Renal cortical epithelial cell (primary cell): Measurements from ENCODE around the gene ANGEL1. TPM values are rescaled to one million over a fixed set of nuclear protein-coding genes. Genes with fewer than 3 reads are reported as not detected.

Experiments used
- DNase-seq: peaks from one replicate; pipeline ENCODE4 v3.0.0-alpha.2; 2011; ENCODE audit warnings: low read depth
- total RNA-seq: library from RNA; depleted of rRNA; stranded (reverse); fragments of >200 nt; gene quantifications from 2 replicates; pipeline ENCODE4 v1.2.3, GENCODE V29; 2014

ANGEL1 gene
- total RNA-seq, 1 donor from 2014 or later = 11.1 TPM

DNA sequence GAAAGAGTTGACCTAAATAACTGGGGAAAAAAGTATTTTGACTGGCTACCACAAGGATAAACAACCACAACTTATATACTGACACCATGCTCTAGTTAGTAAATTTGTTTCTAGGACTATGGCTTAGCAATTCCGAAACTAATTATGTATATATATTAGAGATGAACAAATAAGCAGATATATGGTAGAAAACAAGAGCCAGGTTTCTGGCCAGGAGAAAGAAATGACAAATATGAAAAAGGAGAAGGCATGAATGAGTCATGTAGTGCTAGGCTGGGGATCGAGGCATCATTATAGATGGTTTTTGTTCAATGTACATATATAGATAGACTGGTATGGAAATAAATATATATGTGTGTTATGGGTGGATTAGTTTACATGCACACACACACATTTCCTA lies 8.0 kb upstream of the ANGEL1 start:
- DNase-seq = no peak

DNA sequence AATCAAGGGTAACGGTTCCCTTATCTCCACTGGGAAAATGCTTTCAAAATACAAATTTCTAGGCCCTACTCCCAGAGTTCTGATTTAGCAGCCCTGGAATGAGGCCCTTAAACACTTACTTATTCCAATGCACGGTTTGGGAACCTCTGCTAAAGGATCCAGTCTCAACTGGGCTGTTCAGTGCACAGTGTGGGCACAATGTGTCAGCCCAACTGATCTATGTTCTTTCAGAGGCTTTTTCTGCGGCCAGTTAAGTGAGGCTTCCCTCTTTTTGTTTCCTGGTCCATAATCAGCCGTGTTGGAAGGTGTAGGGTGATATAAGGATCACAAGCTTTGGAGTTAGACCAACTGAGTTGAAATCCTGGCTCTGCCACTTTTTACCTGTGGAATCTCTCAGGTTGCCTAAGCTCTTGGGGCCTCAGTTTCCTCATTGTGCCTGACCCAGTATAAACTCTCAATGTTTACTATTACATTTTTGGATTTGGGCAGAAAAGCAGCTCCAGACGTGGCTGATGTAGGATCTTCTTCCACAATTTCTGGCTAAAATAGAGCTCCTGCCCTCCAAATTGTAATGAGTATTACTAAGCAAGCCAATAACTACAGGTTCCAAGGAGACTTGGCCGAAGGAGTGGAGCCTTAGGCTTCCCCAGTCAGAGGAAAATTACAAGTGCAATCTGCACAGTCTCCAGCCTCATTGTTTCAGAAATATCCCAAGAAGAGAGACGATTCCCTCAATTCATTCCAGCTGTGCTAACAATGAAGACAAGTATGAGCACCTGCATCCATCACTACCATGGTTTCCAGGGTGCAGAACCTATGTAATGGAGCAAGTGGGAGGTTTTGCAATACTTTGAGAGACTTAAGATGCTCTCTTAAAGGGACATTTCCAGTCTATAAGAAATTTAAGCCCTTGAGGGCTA lies 2.3 kb upstream of the ANGEL1 start:
- DNase-seq = no peak

DNA sequence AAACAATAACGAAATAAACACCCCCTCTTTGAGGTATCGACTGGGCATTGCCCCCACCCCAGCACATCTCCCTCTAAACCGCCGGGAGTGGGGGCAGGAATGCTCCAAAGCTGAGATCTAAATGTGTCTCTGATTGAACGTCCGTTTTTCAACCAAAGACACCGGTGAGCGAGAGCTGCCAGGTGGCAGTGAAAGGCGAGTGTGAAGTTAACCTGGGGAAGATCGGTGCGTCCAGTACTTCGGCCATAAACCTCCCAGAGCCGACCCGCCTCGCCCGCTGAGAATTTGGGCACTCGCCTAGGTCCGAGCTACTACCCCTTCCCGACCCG lies 625 bp downstream of the ANGEL1 start:
- DNase-seq = no peak

DNA sequence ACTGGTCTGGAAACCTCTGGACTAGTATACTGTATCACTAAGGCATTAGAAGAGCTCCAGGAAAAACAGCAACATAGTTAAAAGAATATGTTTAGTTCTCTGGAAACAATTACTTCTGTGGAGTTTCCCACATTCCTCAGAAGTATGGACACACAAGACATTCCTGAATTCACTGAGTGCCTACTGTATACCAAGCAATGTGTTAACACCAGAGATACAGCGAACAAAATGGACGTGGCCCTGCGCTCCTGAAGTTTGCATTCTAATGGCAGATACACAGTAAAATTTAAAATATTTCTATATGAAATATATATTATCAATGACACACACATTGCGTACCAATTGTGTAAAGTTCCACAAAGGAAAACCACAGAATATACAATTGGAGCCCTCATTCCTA lies 1.1 kb downstream of the ANGEL1 start:
- peak; percentile 56 for DNase-seq

DNA sequence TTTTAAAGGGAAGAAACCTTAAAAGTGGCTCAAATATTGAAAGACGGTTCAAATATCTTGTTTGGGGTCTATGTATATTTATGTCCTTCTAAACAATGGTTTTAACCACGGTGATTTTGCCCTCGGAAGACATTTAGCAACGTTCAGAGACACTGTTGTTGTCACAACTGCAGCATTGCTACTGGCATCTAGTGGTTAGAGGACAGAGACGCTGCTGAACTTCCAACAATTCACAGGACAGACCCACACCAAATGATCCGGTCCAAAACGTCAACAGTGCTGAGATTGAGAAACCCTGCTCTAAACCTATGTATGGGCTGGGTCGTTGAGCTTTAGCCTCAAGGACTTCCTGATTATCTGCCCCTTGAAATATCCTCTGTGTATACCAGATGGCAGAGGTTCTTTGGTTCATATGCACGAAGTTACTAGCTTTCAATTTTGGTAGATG lies 1.7 kb downstream of the ANGEL1 start:
- DNase-seq = peak; percentile 39

DNA sequence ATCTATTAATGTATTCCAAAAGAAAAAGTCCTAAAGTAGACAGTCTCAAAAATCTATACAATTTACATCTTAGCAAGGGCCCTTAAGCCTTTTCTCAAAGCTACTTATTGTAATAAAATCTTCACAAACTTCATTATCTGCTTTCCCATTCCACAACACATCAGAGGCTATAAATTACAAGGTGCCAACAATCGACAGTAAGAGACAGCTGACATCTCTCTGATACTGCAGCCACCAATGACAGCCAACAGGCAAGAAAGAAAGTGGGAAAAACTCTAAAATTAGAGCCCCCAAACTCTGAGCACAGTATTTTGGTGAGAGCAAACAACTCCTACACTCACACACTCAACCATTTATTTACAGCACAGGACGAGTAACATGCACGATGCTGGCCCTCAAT lies 2.2 kb downstream of the ANGEL1 start:
- no peak for DNase-seq

DNA sequence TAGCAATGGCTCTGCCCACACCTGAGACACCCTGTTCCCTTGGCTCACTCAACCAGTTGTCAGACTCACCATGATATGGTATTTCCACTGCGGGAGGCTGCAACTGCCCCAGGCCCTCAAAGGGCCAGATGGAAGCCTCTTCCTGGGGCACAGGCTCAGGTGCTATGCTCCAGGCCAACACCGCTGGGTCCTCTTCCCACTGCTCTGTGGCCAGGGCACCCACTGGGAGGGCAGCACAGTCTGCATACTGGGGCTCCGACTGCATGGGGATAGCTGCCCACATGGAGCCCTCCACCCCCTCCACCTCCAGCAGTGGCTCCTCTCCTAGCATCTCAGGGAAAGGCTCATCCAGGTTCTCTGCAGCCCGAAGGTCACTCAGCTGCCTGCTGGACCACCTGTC lies 3.7 kb downstream of the ANGEL1 start:
- DNase-seq = no peak

DNA sequence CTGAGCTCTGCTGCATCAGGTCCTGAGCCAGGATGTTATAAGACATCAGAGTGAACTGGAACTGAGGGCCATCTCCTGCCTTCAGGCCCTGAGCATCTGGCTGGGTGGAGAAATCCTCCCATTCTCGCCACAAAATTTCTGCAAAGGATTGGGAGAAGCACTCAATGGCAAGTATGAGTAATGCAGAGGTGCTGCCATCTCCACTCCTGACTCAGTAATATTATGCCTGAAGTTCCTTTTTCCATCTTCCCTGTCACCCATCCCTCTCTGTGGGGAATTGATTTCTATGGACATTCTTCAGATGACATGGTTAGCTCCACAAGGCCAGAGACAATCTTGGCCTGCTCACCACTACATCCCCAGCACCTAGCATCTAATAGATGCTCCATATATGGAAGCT lies 4.7 kb downstream of the ANGEL1 start:
- DNase-seq = no peak

DNA sequence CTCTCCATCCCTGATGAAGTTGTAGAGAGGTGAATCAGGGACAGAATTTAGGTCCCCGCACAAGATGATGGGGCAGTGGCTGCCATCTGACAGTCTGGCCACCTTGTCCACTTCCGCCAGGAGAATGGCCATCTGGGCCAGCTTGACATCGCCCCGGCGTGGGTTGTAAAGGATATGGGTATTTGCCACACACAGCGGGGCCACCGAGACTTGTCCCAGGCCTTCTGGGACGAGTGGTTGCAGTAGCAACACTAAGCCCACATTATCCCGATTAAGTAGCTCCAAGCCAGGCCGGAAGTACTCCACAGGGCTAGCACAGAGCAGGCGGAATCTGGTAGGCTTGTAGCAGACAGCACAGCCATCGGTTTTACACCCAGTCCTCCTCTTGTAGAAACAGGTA lies 6.2 kb downstream of the ANGEL1 start:
- DNase-seq = no peak

DNA sequence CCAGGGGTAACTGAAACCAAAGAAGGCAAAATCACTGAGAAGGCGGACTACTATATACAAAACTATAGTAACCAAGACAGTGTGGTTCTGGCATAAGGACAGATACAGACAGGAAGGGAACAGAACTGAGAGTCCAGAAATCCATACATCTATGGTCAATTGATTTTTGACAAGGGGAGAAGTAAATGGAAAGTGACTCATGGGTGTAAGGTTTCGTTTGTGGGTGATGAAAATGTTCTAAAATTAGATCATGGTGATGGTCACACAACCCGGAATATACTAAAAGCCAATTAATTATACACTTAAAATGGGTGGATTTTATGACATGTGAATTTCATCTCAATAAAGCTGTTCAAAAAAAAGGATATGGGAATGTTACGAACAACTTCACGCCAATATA lies 18.7 kb downstream of the ANGEL1 start:
- DNase-seq = no peak

DNA sequence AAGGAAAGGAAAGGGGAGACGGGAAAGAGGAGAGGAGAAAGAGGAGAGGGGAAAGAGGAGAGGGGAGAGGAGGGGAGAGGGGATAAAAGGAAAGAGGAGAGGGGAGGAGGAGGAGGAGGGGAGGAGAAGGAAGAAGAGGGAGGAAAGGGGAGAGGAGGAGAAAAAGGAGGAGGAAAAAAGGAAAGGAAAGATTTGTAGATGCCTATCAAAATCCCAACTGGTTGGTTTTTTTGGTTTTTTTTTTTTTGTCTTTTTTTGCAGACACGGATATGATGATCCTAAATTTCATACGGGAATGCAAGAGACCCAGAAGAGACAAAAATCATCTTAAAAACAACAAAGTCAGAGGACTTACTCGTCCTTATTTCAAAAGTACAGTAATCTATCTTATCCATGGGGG lies 19.4 kb downstream of the ANGEL1 start:
- no peak for DNase-seq

DNA sequence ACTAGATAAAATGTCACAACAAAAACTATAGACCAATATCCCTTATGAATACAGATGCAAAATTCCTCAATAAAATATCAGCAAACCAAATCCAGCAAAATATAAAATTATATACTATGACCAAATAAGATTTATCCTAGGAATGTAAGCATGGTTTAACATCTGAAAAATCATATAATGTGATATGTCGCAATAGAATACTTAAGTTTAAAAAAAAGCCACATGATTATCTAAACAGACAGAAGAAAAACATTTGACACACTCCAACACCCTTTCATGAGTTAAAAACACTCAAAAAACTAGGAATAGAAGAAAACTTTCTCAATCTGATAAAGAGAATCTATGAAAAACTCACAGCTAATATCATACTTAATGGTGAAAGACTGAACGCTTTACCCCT lies 20.3 kb downstream of the ANGEL1 start:
- no peak for DNase-seq

DNA sequence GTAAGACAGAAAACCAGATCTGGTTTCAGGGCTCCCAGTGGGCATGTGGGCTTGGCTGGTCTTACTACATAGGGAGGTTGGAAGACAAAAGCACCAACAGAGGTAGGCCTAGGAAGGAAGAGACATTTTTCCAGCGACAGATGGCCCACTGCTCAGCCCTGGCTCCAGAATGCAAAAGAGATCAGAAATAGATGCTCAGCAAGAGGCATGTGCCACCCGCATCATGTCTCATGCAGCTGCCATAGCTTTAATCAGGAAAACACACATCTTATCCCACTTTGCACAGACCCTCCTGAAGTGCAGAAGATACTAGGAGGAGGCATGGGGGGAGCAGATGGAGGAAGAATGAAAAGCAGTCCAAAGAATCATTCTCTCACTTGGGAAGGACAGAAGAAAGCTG lies 26.1 kb downstream of the ANGEL1 start:
- DNase-seq = no peak

DNA sequence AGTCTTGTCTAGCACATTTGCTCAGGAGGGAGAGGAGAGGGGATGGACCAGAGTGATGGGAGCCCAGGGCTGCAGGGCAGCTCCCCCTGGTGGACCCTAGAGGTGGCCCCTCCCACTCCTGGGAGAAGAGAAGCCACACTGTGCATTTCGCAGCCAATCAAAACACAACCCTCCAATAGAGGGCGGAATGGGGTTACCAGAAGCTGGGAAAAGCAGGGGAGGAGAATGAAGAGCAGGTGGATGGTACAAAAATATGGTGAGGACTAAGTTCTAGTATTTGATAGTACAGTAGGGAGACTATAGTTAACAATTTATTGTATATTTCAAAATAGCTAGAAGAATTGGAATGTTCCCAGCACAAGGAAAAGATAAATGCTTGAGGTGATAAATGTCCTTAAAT lies 27.8 kb downstream of the ANGEL1 start:
- peak; percentile 50 for DNase-seq

DNA sequence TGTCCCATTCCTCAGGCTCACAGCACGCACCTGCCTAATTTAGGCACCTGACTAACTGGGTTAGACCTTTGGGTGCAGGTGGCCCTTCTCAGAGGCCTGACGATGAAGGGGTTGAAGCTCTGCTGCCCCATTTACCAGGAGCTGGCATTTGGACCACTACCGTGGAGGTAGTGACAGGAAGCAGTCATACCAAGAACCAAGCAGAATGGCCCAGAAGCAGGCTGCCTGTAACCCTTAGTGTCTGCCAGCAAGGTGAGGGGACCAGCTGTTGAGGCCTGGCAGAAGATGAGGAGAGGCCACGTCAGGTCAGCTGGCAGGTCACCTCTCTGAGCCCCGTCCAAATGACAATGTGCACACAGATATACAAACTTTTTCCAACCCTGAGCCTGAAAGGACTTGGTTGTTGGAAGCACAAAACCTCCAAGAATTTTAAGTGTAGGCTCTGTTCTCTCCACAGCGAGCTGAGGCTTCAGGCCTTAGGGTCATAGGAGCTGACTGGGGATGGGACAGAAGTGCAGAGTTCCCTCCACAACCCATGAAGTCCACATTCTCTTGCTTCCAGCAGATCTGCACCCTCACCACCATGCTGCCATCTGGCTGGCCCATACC lies 28.3 kb downstream of the ANGEL1 start:
- DNase-seq = no peak

DNA sequence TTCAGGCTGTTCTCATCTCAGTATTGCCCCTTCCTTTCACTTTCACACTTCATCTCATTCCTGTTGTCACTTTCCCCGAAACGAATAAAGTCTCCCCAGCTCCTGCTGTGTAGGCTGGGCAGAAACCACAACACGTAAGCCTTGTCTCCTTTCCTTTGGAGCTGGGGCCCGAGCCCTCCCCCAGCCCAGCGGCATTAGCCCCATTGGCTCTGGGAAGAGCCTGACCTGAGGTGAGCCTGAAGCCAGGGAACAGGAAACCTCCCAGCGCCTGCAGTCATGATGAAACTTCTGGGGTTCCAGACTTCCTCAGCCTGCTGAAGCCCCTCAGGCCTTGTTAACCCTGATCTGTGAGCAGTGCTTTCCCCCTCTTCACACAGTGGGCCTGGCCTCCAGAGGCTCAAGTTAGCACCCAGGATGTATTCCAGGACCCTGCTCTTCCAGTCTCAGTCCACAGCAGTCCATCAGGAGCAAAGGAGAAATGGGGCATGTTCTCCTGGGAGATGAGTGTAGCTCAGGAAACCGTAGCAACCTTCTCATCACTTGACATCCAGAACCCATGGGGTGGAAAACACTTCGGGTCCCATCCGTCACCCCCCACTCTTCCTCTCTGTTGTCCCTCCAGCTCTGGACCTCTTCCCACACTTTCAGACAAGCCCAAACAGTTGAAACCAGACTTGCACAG lies 29.7 kb downstream of the ANGEL1 start:
- DNase-seq = no peak

DNA sequence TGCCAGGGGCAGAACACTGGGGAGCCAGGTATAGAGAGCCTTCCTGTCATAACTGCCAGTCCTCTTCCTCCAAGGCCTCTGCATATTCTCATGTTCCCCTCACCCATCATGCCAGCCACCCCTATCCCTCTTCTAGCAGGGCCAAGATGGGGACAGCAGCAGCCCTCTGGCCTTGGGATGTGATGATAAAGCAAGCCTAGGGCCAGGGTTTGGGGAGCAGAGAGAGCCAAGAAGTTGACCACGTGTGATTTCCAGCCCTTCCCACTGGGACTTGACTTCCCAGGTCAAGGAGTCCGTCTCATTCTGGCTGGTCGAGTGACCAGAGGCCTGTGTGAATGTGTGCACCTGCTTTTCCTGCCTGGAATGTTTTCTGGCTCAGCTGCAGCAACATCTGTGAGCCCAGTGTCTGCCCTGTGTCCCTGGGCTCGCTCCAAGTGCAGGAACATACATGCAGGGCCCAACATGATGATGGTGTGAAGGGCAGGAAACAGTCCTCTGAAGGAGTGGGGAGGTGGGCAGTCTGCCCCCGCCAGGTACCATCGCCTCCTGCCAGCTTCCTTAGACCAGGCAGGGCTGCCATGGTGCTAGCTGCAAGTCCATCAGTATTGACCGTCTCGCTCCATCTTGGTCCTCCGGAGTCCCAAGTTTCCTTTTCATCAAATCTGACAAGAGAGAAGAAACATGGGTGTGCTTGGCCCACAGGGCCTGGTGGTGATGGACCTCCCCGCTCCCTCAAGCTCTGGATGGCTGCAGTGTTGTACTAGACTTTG lies 30.4 kb downstream of the ANGEL1 start:
- no peak for DNase-seq

DNA sequence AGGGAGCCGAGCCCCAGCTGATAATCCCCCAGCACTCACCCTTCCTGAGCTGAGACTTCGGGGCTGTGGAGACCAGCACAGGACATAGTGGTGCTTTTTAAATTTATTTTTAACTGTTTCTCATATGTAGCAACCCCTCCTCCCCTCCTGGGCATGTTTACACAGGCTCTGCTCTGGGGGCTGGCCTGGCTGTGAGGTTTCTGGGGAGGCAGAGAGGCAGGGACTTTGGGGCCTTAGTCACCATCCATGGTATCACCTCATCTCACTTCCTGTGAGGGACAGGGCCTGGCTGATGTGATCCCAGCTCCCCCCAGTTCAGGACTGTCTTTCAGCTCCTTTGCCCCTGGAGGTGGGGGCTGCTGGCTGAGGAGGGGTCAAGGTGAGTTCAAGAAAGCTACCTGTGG lies 31.0 kb downstream of the ANGEL1 start:
- DNase-seq = no peak

DNA sequence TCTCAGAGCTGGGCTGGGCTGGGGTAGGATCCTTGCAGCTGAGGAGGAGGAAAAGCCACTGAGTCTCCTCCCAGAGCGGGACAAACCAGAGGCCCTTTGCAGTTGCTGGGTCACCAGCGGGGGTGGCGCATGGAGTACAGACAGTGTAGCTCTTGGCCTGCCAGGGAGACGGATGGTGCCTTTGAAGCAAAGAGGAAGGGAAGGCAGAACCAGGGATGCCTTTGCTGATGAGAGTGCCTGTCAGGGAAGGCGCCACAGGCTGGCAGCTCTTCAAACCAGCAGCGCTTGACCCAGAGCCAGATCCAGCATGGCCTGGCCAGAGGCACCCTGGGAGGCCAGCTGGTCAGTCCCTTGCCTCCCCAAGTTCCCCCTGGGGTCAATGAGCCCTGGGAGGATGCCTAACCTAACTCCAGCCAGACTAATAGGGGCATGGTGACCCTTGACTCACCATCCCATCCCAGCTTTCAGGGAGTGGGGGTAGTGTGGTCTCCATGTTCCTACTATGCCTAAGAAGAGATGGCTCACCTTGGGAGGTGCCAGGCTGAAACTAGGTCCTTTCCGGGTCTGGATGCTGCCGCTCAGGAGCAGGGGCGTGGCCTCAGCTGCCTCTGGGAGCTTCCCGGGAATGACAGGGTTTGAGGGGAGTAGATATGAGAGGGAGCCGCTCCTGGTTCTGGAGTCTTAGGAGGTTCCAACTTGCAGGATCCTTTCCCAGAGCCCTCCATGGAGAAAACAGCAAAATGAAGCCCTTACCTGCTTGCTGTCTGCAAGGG lies 31.6 kb downstream of the ANGEL1 start:
- DNase-seq = no peak

DNA sequence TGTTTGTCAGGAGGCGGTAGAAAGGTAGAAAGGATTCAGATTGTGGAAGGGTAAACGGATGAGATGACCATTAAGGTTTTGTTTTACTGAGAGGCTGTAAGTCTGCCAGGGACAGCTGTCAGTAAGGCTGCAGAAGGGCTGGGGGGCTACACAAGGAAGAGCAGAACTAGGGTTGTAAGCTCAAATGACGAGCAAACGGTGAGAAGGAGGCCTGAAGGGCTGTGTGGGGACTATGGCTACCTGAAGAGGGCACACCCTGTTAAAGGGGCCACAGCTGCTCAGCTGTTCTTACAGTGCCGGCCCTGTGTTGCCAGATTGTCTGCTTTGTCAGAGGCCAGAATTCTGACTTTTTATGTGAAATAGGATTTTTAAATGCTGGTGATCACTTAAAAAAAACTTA lies 32.3 kb downstream of the ANGEL1 start:
- DNase-seq = no peak

DNA sequence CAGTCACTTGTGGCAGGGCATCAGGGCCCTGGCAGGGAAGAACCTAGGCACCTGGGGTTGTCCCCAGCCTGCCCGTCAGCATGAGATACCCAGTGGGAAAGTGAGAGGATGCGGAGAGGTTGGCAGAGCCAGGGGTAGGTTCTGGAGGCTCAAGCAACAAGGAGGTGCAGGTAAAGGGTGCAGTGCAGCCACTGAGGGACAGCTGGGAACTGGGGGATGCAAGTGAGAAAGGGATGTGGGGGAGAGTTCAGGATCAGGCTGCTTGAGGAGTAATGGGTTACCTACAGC lies 32.7 kb downstream of the ANGEL1 start:
- no peak for DNase-seq
